Stimulated activated CD8-positive, alpha-beta memory T cell treated with anti-CD3 and anti-CD28 coated beads, Interleukin-12 subunit alpha, Interleukin-12 subunit beta, amount 100 ng/mL, for 1 hour (primary cell): ENCODE measurements around the gene FGF3.

Experiments used
- DNase-seq: peaks from one replicate; pipeline ENCODE4 v3.0.0-alpha.2; 2020; ENCODE audit warnings: low read depth

FGF3 gene

GRCh38 chr11:69803604-69804218, 15.5 kb downstream of the FGF3 start:
- no peak for DNase-seq

GRCh38 chr11:69803022-69803421, 16.2 kb downstream of the FGF3 start:
- DNase-seq: no peak

DNA sequence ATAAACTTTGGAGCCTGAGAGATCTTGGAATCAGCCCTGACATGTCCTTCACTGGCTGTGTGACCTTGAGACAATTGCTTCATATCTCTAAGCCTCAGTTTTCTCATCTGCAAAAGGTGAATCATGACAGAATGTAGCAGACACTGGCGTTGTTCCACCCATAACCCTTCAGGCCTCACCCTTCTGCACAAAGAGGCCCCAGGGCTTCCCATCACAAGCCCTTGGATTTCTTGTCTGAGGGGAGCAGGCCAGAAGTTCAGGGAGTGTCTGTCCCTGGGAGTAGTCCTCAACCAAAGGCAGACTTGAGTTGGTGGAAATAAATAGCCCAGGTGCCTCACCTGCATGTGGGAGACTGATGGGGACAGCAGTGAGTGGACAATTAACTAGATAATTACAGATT, 16.6 kb downstream of the FGF3 start:
- no peak for DNase-seq

- DNase-seq: peak; percentile 6
These were observed 17.5 kb downstream of the FGF3 start for GRCh38 chr11:69801513-69802335.

GRCh38 chr11:69800278-69800677, 18.9 kb downstream of the FGF3 start:
- no peak for DNase-seq

DNA sequence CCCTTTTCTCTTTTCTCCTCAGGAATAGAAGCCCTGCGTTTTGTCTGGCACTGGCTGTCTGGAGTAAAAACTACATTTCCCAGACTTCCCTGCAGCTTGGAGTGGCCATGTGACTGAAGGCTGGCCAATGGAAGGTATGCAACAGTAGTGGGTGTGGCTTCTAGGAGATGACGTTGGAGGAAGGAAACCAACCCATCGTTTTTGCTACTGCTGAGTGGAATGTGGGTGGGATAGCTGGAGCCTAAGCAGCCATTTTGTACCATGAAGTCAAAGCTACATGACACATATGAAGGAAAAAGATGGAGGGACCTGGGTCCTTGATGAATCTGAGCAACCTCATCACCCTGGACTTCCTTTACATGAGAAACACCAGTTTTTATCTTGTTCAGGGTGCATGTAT, 19.6 kb downstream of the FGF3 start:
- no peak for DNase-seq

DNA sequence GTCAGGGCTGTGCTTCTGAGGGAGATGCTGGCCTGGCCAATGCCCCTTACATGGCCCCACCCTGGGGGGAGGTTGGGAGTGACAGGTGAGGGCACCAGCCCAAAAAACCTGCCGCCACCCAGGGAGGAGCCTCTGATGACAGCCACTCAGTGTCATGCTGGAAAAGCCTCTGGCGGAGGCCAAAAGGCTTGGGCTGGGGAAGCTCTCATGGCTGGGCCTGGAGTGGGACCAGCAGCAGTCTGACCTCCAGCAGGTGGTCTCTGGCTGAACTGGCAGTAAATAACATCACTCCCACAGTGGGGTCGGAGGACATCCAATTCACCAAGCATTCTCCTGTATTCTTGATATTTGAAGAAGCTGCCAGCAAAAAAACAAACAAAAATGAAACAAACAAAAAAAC, 20.1 kb downstream of the FGF3 start:
- no peak for DNase-seq

DNA sequence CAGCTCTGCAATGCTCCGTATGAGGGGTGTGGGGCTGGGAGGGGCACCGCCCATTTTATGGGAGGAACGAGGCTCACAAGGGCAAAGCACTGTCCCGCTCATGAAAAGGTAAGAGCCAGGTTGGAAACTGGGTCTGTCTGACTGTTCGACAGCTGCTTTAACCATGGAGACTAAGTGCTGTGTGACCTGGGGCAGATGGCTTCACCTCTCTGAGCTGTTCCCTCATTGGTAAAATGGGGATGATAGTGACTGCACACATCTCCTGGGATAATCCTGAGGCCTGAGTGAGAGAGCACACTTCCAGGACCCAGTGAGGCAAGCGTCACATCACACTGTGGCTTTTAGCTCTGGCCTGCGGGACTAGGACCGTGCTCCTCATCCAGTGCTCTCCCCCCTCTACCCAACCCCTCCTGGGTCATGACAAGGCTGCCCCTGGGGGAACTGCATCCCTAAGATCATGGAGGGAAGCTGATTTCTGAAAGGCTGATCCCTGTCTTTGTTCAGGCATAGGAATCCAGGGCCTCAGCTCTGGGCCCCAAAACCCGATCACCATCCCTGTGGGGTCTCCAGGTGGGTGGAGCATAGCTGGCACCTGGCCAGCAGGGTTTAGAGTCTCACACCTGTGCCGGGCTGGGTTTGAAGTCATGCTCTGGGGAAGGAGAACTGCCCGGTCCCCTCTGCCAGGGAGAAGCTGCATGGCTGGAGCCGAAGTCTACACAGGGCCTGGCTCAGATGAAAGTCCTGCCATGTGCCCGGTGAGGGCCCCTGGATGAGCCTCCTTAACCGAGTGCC, 21.3 kb downstream of the FGF3 start:
- DNase-seq: no peak

DNA sequence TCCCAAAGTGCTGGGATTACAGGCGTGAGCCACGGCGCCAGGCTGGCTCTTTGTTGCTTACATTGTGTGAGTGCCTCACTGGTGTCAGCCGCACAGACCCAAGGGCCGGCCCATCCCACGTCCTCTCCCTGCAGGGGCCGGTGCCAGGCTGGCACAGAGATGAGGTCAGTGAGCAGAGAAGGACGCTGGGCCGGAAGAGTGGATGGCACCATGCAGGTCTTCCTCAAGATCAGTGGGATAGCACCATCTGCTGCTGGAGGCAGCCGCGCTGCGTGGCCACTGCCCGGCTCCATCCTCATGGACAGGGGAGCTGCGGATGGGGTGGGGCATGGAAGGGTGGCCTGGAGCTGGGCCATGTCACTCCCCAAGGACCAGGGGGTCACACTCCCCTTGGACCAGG, 22.1 kb downstream of the FGF3 start:
- no peak for DNase-seq

DNA sequence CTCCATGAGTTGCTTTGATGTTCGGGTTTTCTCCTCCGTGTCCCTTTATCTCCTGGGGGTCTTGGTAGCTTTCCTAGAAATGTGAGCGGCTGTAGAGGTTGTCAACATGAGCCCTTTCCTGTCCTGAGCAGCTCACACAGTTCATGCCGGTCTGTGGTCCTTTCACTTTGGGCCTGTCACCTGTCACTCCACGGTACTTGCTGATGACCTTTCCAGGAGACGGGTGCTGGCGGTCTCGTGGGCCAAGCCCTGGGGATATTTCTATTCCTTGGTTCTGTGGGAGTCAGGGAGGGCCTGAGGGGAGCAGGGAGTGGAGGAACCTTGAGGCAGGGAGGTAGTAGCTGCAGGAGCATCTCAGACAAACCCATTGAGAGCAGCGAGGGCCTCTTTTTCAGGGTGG, 23.2 kb downstream of the FGF3 start:
- DNase-seq: no peak

- no peak for DNase-seq
These were observed 27.7 kb downstream of the FGF3 start for GRCh38 chr11:69791276-69792180.

DNA sequence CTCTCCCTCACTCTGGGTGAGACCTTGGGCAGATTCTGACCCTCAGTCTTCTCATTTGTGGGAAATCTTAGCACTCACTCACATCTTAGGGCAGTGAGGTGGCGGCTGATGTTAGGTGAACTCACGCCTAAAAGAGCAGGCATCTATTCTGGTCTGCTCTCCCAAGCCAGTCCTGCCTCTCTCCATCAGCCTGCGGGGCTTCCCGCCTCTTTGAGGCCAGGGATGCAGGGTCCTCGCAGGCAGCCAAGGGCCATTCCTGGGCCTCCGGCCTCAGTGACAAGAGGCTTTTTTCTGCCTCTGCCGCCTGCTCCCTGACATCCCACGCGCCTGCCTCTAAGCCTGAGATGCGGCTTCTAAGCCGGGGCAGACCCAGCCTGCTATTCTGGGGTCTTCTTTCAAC, 30.3 kb downstream of the FGF3 start:
- DNase-seq: no peak

DNA sequence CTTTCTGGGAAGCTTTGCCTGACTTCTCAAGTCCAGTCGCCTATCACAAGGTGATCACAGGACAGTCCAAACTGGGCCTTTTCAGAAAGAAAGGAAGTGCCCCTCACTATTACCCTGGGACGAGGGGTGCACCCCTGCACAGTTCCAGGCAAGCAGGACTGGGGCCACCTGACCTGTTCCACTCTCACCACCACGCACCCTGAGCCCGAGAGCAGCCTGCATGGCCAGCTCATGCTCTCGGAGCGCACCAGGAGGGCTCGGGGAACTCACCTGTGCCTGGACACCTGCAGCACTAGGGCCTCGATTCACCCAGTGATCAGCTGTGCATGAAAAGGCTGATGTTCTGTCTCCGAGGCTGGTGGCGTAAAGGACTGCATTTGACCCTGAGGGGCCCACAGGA, 31.3 kb downstream of the FGF3 start:
- DNase-seq: no peak

- DNase-seq: no peak
These were observed 31.8 kb downstream of the FGF3 start for GRCh38 chr11:69787457-69787856.

- no peak for DNase-seq
These were observed 38.0 kb downstream of the FGF3 start for GRCh38 chr11:69781241-69781640.

DNA sequence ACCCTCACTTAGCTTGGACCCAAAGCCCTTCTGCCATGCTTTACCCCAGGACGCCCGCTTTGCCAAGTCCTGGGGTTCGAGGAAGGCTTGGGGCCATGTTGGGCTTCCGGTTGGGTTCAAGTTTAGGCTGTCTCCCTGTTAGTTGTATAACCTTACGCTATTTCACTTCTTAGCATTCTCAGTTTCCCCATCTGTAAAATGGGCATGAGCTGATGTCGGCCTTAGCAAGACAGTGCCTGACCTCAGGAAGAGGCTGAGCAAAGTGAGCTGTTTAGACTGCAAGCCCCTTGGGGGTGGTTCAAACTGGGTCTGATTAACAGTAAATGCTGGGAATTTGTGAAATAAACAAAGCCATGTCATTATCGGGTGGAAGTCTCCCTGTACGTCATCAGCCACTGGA, 40.8 kb downstream of the FGF3 start:
- DNase-seq: no peak

DNA sequence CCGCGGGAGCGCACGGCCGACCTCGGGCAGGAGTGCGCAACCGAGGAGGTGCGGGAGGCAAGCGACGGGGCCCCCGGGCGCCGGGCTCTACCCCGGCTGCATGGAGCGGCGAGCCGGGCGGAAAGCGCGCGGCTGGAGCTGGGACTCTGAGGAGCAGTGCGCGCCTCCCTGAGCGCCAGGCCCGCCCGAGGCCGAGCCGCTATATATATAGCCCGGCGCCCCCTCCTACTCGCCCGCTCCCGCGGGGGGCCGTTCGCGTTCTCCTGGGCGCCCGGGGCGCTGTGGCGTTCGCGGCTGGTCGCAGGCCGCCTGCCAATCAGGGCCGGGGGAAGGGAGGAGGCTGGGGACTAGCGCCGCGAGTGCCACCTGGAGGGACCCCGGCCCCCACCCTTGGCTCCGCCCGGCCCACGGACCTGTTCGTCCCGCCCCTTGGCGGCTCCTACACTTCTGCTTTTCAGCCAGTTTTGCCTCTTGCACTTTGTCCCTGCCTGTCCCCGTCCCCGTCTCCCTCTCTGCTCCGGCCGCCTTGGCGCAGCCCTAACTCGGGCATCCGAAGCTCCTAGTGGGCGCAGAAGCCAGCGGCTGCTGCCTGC, 44.0 kb downstream of the FGF3 start, which contains the start of gene FGF4:
Gene FGF4 (minus strand): TSS at position 179 of the 593 bp plus-strand sequence. CDS start 257 bp downstream, outside the sequence.
- DNase-seq: no peak

DNA sequence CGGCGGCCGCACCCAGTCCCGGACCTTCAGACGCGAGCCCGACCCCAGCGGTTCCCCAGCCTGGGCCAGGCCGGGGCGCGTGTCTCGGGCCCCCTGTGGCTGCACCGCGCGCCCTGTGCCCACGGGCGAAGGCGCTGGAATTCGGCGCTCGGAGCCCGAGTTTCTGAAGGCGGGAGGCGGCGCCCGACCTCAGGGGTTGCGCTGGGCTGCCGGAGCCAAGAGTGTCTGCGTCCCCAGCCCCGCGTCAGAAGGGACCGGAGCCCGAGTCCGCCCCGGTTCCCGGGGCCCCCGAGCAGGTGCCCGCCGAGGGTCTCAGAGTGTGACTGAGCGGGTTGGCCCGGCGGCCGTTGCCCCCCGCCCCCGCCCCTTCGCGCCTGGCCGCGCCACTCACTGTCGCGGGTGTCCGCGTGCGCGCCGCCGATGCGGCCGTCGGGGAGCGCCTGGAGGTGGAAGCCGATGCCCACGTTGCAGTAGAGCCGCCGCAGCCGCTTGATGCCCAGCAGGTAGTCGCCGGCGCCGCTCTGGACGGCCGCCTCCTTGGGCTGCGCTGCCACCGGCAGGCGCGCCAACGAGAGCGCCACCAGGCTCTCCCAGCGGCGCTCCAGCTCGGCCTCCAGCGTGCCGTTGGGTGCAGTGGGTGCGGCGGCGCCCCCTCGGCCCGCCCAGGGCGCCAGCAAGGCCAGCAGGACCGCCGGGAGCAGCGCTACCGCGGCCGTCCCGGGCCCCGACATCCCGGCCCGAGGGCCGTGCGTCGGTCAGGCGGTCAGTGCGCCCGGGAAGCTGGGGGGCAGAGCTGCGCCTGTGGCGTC, 44.7 kb downstream of the FGF3 start:
- no peak for DNase-seq

GRCh38 chr11:69773626-69774353, 45.4 kb downstream of the FGF3 start:
- no peak for DNase-seq

- no peak for DNase-seq
These were observed 47.8 kb downstream of the FGF3 start for GRCh38 chr11:69771466-69771865.
